GM18499 (cell line): Measurements from ENCODE around the gene STOML1.
"Not testable (repeated sequence)": the region's sequence is repeated elsewhere in the genome, so short reads cannot be mapped to it uniquely, and the experiment has no call there.

Experiments used
- ATAC-seq: cut with Tn5 transposase; IDR thresholded peaks from one replicate; pipeline ENCODE4 v1.9.1; 2021; ENCODE audit warnings: moderate number of reproducible peaks; ENCODE audit not compliant: insufficient read depth, unreplicated experiment

STOML1 gene

GRCh38 chr15:73988445-73988969 is 3.6 kb downstream of the STOML1 start:
- ATAC-seq: no peak

GRCh38 chr15:73987681-73988444 is 4.2 kb downstream of the STOML1 start:
- no peak for ATAC-seq

DNA sequence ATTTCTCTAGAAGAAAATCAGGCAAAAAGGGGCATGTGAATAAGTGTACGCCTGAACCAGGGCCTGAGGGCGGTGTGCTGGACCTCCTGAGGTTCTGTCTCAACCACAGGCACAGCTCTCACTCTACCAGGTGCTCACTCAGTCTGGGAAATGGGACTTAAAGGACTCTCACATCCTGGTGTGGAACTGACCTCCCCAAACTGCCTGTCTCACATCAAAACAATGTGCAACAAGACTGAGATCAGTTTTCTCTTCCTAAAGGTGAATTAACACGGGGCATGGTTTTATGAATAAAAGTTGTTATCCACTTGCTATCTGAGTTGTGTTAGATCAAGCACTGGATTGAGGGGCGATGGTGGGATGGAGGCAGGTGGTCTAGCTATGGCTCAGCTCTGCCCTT is 4.8 kb downstream of the STOML1 start:
- no peak for ATAC-seq

DNA sequence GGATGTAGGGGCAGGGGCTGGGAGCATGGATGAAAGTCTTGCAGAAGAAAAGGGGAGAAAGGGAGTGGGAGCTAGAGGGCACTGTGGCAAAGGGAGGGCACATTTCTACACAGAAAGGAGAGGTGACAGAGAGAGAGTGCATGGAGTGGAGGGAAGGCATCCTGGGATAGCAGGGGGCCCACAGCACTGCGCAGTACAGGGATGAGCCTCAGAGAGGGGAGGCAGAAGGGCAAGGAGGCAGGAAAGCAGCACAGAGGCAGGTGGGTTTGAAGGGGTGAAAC is 5.4 kb downstream of the STOML1 start:
- ATAC-seq: no peak

GRCh38 chr15:73986055-73986775 is 5.9 kb downstream of the STOML1 start:
- ATAC-seq: no peak

DNA sequence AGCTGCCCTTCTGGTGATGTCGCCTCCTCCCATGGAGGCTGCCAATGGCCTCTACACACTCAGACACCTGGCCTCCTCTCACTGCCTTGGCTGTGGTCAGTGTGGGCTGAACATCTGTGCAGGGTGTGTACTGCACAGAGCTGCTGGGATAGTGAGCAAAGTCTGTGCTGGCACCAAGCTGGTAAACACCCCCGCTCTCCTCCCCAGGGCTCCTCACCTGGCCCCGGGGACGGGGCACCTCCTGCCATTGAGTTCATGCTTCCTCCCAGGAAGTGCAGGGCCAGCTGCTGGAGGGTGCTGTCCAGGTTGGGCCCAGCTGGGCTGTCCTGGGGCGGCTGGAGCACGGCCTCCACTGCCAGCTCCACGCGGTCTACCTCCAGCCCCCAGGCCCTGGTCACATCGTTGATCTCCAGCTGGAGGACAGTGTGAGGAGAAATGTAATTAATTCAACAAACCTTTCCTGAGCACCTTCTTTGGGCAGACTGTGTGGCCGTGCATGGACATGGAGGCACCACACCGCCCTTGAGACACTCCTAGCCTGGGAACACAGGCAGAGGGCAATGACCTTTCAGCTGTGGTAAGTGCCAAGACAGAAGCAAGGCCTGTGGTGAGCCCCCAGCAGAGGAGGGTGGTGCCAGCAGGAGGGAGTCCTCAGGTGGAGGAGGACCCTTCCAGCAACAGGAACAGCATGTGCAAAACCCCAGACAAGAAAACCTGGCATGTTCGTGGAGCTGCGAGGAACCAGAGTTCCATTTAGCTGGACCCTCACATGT is 6.8 kb downstream of the STOML1 start:
- no peak for ATAC-seq

- ATAC-seq: no peak
Measured at GRCh38 chr15:73984208-73984979, 7.7 kb downstream of the STOML1 start.

DNA sequence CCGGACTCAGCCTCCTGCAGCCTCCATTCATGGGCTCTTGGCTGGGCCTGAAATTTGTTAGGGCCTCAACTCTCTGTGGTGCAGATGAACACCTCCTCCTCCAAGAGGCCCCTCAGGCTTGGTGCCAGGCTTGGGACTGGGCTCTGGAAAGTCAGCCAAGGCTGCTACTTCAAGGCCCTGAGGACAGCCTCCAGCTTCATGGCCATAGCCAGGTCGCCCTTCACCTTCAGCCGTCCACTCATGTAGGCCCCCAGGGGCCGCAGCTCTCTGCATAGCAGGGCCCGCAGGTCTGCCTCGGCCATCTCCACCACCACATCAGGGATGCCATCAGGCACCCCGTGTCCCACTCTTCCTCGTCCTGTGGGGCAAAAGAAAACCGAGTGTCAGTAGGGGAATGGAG is 8.3 kb downstream of the STOML1 start:
- ATAC-seq: no peak

DNA sequence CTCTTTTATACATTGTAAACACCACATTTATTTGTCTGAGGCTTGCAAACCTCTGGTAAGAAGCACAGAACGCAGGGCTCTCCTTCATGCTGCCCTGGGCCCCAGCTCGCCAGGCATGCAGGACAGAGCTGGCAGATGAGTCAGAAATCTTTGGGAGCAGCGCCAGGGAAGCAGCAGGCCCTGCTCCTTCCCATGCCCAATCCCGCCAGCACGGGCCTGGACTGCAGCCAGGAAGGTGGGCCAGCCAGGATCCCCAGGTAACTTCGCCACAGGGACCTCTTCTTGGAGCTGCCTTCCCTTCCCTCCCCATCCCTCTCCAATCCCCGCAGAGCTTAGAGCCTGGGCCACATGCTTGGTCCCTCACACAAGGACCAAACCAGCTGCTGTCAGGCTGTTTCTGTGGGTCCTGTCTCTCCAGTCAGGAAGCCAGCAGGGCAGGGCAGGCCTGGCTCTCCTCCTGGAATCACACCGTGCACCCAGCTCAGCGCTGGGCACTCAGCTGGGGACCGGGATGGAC is 8.8 kb downstream of the STOML1 start:
- ATAC-seq: no peak

DNA sequence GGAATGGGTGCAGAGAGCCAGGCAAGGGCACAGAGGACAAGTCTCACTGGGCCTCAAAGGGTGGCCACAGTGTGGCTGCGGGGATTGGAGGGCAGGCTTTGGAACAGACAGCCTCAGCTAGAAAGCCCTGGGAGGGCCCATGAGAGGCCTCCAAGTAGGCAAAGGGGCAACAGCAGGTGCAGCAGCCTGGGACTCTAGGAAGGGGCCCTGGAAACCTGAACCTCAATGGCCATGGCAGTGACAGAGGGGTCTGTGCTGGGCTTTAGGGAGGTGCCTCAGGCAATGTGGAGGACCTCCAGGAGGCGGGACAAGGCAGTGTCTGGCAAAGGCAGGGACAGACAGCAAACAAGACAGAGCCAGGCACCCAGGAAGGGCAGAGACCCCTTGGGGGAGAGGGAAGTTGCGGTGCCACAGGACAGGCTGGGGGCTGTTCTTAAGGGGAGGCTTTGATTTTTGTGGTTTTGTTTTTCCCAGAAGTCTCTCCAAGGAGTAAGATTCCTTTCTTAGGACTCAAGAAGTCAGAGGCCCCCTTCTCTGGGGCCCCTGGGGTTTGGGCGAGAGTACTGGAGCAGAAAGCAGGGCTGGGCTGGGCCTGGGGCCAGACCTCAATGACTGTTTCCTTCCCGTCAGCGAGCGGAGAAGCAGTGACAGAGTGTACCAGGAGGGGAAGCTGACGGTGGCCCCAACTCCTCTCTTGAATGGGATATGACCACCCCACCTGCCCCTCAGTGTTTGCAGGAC is 9.7 kb downstream of the STOML1 start:
- ATAC-seq: no peak

GRCh38 chr15:73981761-73982221 is 10.3 kb downstream of the STOML1 start:
- ATAC-seq: no peak

GRCh38 chr15:73979636-73980035 is 12.5 kb downstream of the STOML1 start:
- no peak for ATAC-seq

- ATAC-seq: no peak
Measured at GRCh38 chr15:73978896-73979295, 13.2 kb downstream of the STOML1 start.

DNA sequence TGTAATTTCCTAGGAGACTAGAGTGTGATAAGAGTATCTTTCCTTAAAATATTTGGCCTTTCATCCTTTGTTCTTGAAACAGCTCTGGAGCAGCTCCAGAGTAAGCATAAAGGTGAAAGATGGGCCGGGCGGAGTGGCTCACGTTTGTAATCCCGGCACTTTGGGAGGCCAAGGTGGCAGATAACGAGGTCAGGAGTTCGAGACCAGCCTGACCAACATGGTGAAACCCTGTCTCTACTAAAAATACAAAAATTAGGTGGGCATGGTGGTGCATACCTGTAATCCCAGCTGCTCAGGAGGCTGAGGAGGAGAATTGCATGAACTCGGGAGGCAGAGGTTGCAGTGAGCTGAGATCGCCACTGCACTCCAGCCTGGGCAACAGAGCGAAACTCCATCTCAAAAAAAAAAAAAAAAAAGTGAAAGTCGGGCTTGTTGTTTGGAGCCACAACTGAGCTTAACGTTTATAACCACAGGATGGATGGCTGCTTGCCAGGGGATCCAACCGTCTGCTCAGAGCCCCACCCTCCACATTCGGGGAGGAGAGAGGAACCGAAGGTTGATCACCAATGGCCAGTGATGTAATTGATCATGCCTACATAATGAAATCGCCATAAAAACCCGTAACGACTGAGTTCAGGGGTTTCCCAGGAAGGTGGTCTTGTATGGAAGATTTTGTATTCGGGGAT is 16.5 kb downstream of the STOML1 start:
- ATAC-seq: not testable (repeated sequence)

GRCh38 chr15:73973683-73974200 is 18.4 kb downstream of the STOML1 start:
- ATAC-seq: not testable (repeated sequence)

- no peak for ATAC-seq
Measured at GRCh38 chr15:73972984-73973682, 19.0 kb downstream of the STOML1 start.

DNA sequence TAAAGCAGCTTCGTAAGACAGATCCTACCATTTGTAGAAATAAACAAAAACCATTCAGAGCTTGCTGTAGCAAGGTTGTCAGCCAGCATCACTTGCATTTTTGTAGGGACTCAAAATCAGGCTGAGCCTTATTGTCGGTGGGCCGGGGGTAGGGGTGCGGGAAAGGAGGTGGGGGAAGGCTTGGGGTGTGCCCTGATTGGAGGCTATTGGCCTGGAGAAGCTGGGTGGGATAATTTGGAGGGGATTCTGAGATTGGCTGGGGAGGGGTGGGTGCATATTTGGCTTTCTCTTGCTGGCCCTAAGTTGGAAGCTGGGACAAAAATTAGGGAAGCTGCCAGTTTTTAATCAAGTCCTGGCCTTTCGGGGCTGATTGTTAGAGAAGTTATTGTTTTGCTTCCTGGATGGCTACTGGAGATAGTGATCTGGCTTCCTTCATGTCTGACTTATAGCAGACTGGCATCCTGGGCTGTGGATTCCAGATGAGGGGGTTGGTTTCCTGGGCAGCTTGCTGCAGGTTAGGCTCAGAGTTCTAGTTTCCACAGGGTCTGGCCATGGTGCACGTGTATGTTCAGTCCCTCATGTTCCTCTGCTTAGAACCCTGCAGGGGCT is 22.8 kb downstream of the STOML1 start:
- ATAC-seq: no peak

- no peak for ATAC-seq
Measured at GRCh38 chr15:73968461-73968860, 23.6 kb downstream of the STOML1 start.
